HEK293 (cell line): ENCODE data around the gene GJC1.

Experiments used
- CTCF ChIA-PET: fragments of 350-600 bp; formaldehyde crosslinking; extraction: SDS; loops from one replicate; lab custom pipeline; 2021; ENCODE audit warnings: antibody characterized with exemption; lab: Yijun Ruan, JAX
- POLR2A ChIA-PET: fragments of 300-600 bp; formaldehyde crosslinking; extraction: SDS; loops from one replicate; lab custom pipeline; 2020; ENCODE audit warnings: antibody characterized with exemption, inconsistent platforms; lab: Yijun Ruan, JAX
- H3K27ac ChIP-seq: fragments of 200-500 bp; sonication (Bioruptor generic); 2 replicates; pipeline ENCODE4 v1.5.1; 2014; ENCODE audit warnings: low read depth, low read length, control low read depth, inconsistent platforms; ENCODE audit errors: extremely low read depth
- H3K36me3 ChIP-seq, 2 experiments: fragments of 200-500 bp in 1 of 2; sonication (Bioruptor generic) in 1 of 2; 1 replicate in 1 of 2; 2 replicates in 1 of 2; pipeline ENCODE4 v1.5.1; 2014 to 2017; ENCODE audit warnings: inconsistent platforms in 2 of 2, low read length in 2 of 2; ENCODE audit not compliant: control insufficient read depth in 2 of 2, insufficient read depth in 1 of 2
- H3K4me1 ChIP-seq: fragments of 200-500 bp; sonication (Bioruptor generic); 2 replicates; pipeline ENCODE4 v1.5.1; 2014; ENCODE audit warnings: mild to moderate bottlenecking, low read length, inconsistent platforms; ENCODE audit not compliant: control insufficient read depth, insufficient read depth
- H3K4me3 ChIP-seq: 2 replicates; pipeline ENCODE4 v1.5.1; 2011; ENCODE audit warnings: low read depth, mild to moderate bottlenecking, control low read depth, low read length, moderate library complexity
- H3K9me3 ChIP-seq: fragments of 200-500 bp; sonication (Bioruptor generic); 2 replicates; pipeline ENCODE4 v1.5.1; 2014; ENCODE audit warnings: low read depth, low read length, inconsistent platforms; ENCODE audit not compliant: control insufficient read depth, insufficient read depth
- GLI2 ChIP-seq: fragments of 450-650 bp; formaldehyde crosslinking; IDR thresholded peaks from 2 replicates; pipeline ENCODE4; 2017; ENCODE audit warnings: missing biosample characterization, missing genetic modification characterization, low read depth, borderline replicate concordance
- ZBTB17 ChIP-seq: fragments of 450-650 bp; formaldehyde crosslinking; IDR thresholded peaks from 2 replicates; pipeline ENCODE4 v1.5.1; 2016; ENCODE audit warnings: missing biosample characterization, missing genetic modification characterization
- ZFP3 ChIP-seq: fragments of 450-650 bp; formaldehyde crosslinking; IDR thresholded peaks from 2 replicates; pipeline ENCODE4 v1.5.1; 2016; ENCODE audit warnings: low read depth, missing biosample characterization, missing genetic modification characterization
- ZFP69B ChIP-seq: fragments of 450-650 bp; formaldehyde crosslinking; IDR thresholded peaks from 2 replicates; pipeline ENCODE4 v1.5.1; 2016; ENCODE audit warnings: missing biosample characterization, missing genetic modification characterization
- ZNF23 ChIP-seq: fragments of 450-650 bp; formaldehyde crosslinking; IDR thresholded peaks from 2 replicates; pipeline ENCODE4 v1.5.1; 2016; ENCODE audit warnings: missing biosample characterization, missing genetic modification characterization, borderline replicate concordance
- ZNF302 ChIP-seq: fragments of 450-650 bp; formaldehyde crosslinking; IDR thresholded peaks from 2 replicates; pipeline ENCODE4 v1.5.1; 2016; ENCODE audit warnings: missing biosample characterization, missing genetic modification characterization, low read depth
- ZNF596 ChIP-seq: fragments of 450-650 bp; IDR thresholded peaks from 2 replicates; pipeline ENCODE4 v1.5.0; 2018; ENCODE audit warnings: missing biosample characterization, mild to moderate bottlenecking, missing genetic modification characterization, moderate library complexity
- ZNF624 ChIP-seq: fragments of 450-650 bp; formaldehyde crosslinking; IDR thresholded peaks from 2 replicates; pipeline ENCODE4 v1.5.1; 2017; ENCODE audit warnings: missing biosample characterization, missing genetic modification characterization
- ZNF654 ChIP-seq: fragments of 450-650 bp; formaldehyde crosslinking; IDR thresholded peaks from 2 replicates; pipeline ENCODE4 v1.5.1; 2016; ENCODE audit warnings: low read depth, missing biosample characterization, missing genetic modification characterization
- ZNF843 ChIP-seq: fragments of 450-650 bp; formaldehyde crosslinking; IDR thresholded peaks from 2 replicates; pipeline ENCODE4 v1.5.1; 2016; ENCODE audit warnings: missing biosample characterization, missing genetic modification characterization
- TF ChIP-seq, protein P1 (sequence below): fragments of 450-650 bp; formaldehyde crosslinking; IDR thresholded peaks from 2 replicates; pipeline ENCODE4 v1.5.1; 2016; ENCODE audit warnings: missing biosample characterization, missing genetic modification characterization
- TF ChIP-seq, protein P2 (sequence below): fragments of 450-650 bp; formaldehyde crosslinking; IDR thresholded peaks from 2 replicates; pipeline ENCODE4 v1.5.1; 2016; ENCODE audit warnings: missing biosample characterization, missing genetic modification characterization, borderline replicate concordance

Gene GJC1

DNA sequence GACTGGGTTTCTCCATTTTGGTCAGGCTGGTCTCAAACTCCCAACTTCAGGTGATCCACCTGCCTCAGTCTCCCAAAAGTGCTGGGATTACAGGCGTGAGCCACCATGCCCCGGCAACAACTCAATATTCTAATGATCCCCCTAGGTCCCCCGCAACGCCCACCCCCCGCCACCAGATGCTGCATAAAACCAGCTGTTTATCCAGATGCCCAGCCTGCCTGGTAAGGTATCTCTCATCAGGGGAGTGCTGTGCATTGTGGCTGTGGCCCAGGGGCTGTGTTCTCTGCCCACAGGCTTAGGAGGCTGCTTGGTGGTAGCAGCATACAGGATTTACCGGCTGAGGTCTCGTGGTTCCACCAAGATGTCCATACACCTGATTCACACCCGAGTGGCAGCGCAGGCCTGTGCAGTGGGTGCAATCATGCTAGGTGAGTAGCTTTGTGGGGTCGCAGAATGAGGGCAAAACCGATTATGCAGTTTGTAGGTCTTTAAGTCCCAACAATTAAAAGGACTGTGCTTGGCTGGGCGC, 18.9 kb upstream of the GJC1 start:
- Histone ChIP-seq H3K4me3 (no peak overlapping the region), H3K9me3 (no peaks in the 10 kb centered on the region), H3K4me1 (no peaks in the 10 kb centered on the region), H3K27ac (no peak overlapping the region), H3K36me3 (peaks cover 29 to 47% of the 10 kb centered on the region in 2 experiments)
- TF ChIP-seq ZBTB17 (tag by site-specific recombination), result no peak
- TF ChIP-seq ZNF624 (tag by site-specific recombination), result no peak
- TF ChIP-seq ZNF843, result no peak
- ChIA-PET POLR2A (interaction anchor here (1.1 kb wide), 1 partner anchor 74 kb away, joined by 3 read pairs; no protein-coding TSS in a partner anchor), CTCF (interaction anchor here (0.7 to 8.0 kb wide), 2 partner anchors 14 to 70 kb away, joined by 3 to 56 read pairs; no protein-coding TSS in a partner anchor)

DNA sequence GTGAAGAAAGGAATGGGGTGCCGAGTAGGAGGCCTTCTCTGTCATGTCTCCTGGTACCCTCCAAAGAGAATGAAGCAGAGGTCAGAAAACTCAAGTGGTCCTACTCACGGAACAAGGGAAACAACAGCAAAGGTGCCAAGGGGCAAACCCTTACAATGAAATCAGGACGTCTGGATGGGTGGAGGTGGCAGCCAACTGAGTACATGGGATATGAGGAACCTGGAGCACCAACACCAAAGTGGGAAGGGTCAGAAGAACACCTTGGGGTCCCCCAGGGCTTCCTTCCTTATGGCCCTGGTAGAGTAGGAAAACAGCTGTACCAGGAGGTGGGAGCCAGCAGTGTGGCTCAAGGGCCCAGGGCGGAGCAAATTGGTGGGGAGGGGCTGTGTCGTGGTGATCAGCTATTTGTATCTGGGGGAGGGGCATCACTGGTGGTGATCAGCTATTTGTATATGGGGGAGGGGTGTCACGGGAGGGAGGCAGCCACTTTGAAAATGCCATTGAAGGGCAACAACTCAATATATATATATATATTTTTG, 18.2 kb upstream of the GJC1 start:
- Histone ChIP-seq H3K27ac (no peak overlapping the region), H3K36me3 (peaks cover 22 to 40% of the 10 kb centered on the region in 2 experiments)
- CTCF ChIA-PET, result interaction anchor here (0.7 to 8.0 kb wide), 4 partner anchors 8 to 73 kb away, joined by 3 to 56 read pairs (median 4); no protein-coding TSS in a partner anchor

DNA sequence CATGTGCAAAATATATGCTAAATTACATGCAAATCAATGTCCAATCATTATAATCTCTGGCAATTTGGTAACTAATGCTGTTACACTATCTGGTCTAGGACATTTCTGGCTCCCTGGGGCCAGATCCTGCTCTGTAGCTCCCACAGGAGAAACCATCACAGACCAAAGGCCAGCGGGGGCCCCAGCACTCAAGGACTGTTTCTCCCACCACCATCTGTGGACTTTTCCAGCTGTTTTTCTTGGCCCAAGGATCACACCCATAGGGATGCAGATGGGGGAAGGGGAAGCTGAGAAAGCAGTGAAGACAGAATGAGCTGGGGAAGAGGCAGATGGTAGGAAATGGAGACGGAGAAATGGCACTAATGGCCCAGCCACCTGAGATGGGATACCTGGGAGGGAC, 17.5 kb upstream of the GJC1 start, which contains the start of gene HIGD1B:
TSS of gene HIGD1B (plus strand) at position 298 of the 400 bp plus-strand sequence. CDS start 270 bp downstream, outside the sequence.
- no peaks in the 10 kb centered on the region for H3K9me3 ChIP-seq
- TF ChIP-seq, protein P1, sequence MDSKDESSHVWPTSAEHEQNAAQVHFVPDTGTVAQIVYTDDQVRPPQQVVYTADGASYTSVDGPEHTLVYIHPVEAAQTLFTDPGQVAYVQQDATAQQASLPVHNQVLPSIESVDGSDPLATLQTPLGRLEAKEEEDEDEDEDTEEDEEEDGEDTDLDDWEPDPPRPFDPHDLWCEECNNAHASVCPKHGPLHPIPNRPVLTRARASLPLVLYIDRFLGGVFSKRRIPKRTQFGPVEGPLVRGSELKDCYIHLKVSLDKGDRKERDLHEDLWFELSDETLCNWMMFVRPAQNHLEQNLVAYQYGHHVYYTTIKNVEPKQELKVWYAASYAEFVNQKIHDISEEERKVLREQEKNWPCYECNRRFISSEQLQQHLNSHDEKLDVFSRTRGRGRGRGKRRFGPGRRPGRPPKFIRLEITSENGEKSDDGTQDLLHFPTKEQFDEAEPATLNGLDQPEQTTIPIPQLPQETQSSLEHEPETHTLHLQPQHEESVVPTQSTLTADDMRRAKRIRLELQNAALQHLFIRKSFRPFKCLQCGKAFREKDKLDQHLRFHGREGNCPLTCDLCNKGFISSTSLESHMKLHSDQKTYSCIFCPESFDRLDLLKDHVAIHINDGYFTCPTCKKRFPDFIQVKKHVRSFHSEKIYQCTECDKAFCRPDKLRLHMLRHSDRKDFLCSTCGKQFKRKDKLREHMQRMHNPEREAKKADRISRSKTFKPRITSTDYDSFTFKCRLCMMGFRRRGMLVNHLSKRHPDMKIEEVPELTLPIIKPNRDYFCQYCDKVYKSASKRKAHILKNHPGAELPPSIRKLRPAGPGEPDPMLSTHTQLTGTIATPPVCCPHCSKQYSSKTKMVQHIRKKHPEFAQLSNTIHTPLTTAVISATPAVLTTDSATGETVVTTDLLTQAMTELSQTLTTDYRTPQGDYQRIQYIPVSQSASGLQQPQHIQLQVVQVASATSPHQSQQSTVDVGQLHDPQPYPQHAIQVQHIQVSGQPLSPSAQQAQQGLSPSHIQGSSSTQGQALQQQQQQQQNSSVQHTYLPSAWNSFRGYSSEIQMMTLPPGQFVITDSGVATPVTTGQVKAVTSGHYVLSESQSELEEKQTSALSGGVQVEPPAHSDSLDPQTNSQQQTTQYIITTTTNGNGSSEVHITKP (tag by site-specific recombination), result peak; percentile 61; the same call in 1 of the 2 replicates
- TF ChIP-seq, protein P2, sequence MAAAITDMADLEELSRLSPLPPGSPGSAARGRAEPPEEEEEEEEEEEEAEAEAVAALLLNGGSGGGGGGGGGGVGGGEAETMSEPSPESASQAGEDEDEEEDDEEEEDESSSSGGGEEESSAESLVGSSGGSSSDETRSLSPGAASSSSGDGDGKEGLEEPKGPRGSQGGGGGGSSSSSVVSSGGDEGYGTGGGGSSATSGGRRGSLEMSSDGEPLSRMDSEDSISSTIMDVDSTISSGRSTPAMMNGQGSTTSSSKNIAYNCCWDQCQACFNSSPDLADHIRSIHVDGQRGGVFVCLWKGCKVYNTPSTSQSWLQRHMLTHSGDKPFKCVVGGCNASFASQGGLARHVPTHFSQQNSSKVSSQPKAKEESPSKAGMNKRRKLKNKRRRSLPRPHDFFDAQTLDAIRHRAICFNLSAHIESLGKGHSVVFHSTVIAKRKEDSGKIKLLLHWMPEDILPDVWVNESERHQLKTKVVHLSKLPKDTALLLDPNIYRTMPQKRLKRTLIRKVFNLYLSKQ (tag by site-specific recombination), result no peak
- TF ChIP-seq, all 188 proteins: peak for 1
- Histone ChIP-seq H3K4me3 (no peak within 1 kb of the TSS), H3K36me3 (peaks cover 18 to 32% of the 10 kb centered on the region in 2 experiments), H3K27ac (no peak within 1 kb of the TSS), H3K4me1 (peaks cover 3% of the 10 kb centered on the region; the same call in 1 of the 2 replicates)
- ChIA-PET CTCF (interaction anchor here (1.0 to 8.0 kb wide), 4 partner anchors 9 to 72 kb away, joined by 3 to 56 read pairs (median 4); no protein-coding TSS in a partner anchor), POLR2A (no interaction called here)

More for the DNA sequence above, 18.2 kb upstream of the GJC1 start:
- Histone ChIP-seq H3K4me3 (no peak overlapping the region), H3K4me1 (no peaks in the 10 kb centered on the region), H3K9me3 (no peaks in the 10 kb centered on the region)
- no peak for TF ChIP-seq ZNF654 (tag by site-specific recombination)
- no peak for TF ChIP-seq ZFP69B (tag by site-specific recombination)
- no peak for TF ChIP-seq ZFP3 (tag by site-specific recombination)
- TF ChIP-seq GLI2, result no peak
- no peak for TF ChIP-seq ZNF23 (tag by site-specific recombination)
- POLR2A ChIA-PET, result interaction anchor here (1.1 kb wide), 1 partner anchor 73 kb away, joined by 3 read pairs; no protein-coding TSS in a partner anchor

DNA sequence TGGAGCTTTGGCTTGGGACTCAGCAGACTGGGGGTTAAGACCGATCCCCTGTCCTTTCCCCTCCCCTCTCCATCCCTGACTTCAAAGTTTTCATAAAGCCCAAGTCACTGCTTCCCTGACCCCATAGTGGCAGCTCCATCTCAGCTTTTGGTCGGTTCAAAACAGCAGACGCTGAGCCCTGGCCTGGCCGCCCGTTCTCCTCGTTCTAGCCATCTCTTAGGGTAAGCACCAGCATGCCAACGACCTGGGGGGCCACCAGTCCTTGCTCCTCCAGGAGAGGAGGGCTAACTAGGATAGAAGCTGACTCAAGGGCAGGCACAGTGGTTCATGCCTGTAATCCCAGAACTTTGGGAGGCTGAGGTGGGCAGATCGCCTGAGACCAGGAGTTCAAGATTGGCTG, 16.1 kb upstream of the GJC1 start:
- H3K36me3 ChIP-seq, result peaks cover 4 to 20% of the 10 kb centered on the region in 2 experiments
- no peaks in the 10 kb centered on the region for H3K9me3 ChIP-seq
- H3K4me3 ChIP-seq, result no peak overlapping the region
- TF ChIP-seq ZNF302 (tag by site-specific recombination) (no peak), ZNF596 (tag by site-specific recombination) (peak; percentile 74)
- no peak overlapping the region for H3K27ac ChIP-seq
- POLR2A ChIA-PET, result interaction anchor here (0.6 to 0.7 kb wide), 2 partner anchors 71 to 116 kb away, joined by 3 read pairs; no protein-coding TSS in a partner anchor
- CTCF ChIA-PET, result interaction anchor here (2.1 to 8.0 kb wide), 3 partner anchors 18 to 71 kb away, joined by 9 to 56 read pairs (median 19); no protein-coding TSS in a partner anchor
- H3K4me1 ChIP-seq, result peaks cover 3% of the 10 kb centered on the region; the same call in 1 of the 2 replicates
